Activated CD8-positive, alpha-beta memory T cell treated with anti-CD3 and anti-CD28 coated beads, Interleukin-2, amount 50 U/mL, for 1 hour (primary cell): ENCODE data around the gene PCSK4.
"Not testable (repeated sequence)": the region's sequence is repeated elsewhere in the genome, so short reads cannot be mapped to it uniquely, and the experiment has no call there.

Experiments
- DNase-seq: peaks from one replicate; pipeline ENCODE4 v3.0.0-alpha.2; 2020; ENCODE audit errors: extremely low read depth

The PCSK4 gene

DNA sequence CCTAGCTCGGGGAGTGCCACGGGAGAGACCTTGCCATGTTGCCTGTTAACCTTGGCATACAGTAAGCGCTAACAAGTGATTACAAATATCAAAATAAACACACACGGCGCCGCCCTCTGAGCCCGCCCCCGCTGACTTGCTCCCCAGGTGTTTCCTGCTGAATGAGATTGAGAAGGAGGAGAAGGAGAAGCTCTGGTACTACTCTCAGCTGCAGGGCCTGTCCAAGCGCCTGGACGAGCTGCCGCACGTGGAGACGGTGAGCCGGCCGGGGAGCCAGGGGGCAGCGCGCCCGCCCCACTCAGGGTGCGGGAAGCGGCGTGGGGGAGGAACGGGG is 35.2 kb downstream of the PCSK4 start:
- DNase-seq = no peak

DNA sequence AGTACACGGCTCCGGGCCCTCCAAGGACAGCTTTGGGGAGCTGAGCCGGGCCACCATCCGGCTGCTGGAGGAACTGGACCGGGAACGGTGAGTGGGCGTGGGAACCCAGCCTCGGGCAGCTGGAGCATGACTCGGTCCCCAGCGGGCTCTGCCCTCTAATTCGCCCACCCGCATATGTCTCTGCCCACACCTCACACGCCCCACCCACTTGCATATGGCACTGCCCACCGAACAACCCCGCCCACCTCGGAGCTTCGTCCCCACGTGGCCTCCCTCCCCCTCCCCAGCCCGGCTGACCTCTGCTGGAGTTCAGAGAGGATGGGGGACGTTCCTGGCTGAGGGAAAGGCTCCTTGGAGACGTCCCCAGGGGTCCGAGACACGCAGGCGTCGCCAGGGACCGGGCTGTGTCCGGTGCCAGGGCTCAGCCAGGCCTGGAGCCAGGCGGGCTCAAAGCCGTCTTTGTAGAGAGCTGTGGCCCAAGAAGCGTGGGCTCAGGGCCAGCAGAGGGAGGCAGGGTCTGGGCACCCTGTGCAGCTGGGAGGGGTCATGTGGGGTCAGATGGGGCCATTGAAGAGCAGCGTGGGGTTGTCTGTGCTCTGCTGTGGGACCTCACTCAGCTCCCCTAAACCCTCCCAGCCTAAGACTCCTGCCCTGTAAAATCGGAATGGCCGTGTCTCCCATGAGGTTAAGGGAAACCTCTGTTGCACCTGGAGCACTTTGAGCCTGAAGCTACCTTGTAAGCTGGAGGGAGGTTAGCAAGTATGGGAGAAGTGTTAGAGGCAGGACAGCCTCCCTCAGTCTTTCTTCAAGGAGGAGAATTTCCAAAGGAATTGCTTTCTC is 36.4 kb downstream of the PCSK4 start:
- DNase-seq = no peak

DNA sequence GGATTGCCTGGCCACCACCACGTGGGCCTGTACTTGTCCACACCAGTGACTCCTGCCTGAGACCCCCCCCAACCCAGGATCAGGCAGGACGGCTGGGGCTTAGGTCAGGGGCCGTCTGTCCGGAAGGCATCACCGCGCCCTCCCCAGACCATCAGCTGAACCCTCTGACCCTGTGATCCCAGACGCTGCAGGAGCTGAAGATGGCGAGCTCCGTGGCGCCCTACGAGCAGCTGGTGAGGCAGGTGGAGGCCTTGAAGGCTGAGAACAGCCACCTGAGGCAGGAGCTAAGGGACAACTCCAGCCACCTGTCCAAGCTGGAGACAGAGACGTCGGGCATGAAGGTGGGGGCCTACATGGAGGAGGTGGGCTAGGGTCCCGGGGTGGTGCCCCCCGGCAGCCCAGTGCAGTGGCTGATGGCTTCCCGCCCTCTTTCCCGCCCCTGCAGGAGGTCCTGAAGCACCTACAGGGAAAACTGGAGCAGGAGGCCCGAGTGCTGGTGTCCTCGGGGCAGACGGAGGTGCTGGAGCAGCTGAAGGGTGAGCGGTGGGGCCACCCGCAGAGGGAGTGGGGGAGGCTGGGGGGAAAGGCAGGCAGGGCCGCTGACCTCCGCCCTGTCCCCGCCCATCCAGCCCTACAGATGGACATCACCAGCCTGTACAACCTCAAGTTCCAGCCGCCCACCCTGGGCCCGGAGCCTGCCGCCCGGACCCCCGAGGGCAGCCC is 37.2 kb downstream of the PCSK4 start:
- DNase-seq = no peak

DNA sequence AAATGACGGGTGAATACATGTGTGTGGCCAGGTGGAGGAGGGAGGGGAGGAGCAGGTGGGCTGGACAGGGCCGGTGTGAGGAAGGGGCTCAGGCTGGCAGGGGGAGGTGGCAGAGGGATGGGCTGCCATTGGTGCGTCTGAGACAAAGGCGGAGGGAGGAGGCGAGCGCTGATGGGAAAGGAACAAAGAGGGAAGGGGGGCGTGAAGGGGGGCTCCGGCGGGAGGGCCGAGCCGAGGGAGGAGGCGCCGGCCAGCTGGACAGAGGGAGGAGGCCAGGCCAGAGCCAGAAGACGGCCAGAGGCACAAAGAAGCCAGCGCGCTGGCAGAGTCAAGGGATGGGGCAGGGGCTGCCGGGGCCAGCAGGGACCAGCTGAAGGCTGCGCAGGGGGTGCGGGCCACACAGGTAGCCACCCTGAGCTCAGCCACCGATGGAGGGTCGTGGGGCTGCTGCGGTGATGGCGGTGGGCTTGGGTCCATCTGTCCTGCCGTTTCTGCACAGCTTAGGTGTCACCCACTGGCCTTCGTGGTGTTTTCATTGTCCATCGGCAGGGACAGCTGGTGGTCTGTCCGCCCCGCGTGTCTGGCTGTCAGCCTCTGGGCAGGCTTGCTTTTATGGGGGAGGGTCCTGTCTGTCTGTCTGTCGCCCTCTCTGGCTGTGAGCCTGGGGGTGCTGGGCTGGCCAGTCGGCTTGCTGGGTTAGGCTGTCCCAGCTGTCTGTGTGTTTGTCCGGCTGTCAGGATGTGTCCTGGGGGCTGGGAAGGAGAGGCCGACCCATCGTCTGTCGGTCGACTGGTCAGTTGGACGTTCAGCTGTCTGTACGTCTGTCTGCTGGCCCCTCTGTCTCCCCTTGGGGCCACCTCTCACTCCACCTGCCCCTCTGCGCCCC is 38.0 kb downstream of the PCSK4 start:
- DNase-seq = no peak

DNA sequence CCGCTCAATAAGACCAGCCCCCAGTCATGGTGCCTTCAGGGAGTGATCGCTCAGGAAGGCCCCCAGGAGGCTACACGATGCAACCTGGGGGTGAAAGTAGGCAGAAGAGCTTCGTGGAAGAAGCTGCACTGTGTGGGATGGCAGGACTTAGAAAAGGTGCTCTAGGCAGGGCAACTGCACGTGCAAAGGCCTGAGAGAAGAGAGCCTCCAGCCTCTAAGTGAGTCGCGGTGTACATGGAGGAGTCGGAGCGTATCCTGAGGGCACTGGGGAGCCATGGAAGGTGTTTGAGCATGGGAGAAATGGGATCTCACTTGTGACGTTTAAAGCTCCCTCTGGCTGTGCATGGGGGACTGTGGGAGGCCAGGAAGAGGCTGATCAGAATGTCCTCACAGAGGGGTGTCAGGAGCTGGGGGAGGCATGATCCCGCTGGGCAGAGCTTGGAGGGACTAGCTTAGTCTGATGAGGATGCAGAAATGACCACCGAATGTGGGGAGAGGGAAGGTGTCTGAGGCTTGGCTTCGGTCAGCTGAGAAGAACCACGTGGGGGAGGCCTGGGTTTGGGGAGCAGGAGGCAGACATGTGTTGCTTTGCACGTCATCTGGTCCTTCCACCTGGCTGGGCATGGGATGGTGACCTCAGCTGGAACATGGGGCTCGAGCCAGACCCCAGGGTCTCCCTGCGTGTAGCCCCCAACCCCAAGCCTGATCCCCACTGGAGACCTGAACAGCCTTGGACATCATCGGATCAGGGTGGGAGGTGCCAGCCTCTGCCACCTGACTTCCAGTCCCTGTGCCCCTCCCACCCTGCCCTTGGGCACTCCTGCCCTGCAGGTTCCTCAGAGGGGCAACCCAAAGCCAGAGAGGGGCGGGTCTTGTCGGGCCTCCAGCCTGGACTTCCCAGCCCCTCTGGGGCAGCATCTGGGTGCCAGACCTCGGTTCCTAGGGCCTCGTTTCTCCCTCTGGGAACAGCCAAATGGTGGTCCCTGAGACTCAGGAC is 39.1 kb downstream of the PCSK4 start:
- DNase-seq = no peak

- DNase-seq = no peak
These were observed 40.4 kb downstream of the PCSK4 start, which contains the start of gene APC2 for GRCh38 chr19:1449467-1450442. Gene APC2, plus strand, starts transcription at chr19:1450121. Its CDS starts 2,881 bp downstream, at chr19:1453002.

- no peak for DNase-seq
These were observed 42.2 kb downstream of the PCSK4 start for GRCh38 chr19:1447944-1448343.

- no peak for DNase-seq
These were observed 42.6 kb downstream of the PCSK4 start for GRCh38 chr19:1447504-1447903.

DNA sequence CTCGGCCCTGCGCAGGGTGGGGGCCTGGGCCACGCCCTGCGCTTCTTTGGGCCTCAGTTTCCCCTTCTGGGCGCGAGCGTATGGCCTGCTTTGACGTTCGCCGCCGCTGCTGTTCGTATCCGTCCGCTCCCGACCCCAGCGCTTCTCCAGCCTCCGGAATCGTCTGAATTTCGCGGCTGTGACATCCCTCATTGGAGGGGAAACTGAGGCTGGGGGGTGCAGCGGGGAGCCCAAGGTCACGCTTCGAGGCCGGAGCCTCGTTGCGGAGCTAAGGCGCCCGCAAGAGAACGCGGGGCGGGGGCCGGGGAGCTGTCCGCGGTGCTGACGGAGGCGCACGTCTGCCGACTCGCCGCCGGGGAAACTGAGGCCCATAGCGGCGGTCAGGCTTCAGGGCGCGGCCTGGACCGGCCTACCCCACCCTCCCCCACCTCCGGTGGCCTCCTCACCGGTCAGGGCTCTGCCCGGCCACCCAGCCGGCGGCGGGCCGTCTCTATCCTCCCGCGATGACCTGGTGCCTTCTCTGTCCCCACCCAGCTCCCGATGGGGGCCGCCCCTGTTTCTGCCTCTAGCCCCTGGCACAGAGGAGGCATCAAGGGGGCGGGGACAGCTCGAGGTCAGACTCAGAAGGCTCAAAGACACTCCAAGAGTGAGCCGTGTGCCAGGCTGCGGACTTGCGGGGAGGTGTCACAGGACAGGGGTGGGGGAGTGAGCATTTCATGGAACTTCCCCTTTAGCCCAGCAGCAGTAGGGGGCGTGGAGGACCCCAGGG is 43.3 kb downstream of the PCSK4 start:
- DNase-seq = no peak

DNA sequence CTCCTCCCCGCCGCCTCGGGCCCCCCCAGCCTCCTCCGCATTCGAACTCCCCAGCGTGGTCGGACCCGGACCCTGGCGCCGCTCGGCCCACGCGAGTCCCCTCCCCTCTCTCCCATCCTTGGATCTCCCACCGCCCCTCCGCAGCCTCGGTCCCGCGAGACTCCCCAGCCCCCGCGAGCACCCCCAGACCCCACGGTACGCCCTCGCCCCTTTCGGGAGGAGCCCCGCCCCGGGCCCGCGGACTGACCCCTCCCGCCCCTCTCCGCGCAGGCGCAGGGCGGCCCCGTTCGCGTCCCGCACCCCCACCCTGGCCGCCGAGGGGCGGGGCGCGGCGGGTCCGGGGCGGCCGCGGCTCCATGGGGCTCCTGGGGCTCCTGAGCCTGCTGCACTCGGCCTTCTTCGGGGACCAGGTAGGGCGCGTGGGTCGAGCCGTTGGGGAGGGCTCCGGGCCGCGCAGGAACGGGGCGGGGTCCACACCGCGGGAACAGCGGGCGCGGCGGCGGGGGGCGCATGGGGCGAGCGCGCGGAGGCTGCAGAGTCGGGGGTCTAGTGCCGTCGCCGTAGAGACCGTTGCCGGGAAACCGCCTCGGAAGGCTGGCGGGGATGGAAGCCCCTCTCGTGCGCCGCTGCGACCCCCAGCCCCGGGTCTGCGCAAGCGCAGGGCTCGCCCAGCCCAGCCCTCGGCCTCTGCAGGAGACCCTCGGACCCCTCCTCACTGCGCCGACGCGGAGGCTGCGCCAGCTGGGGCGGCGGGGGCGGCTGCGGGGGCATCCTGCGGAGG is 44.0 kb downstream of the PCSK4 start:
- no peak for DNase-seq

- no peak for DNase-seq
These were observed 44.8 kb downstream of the PCSK4 start for GRCh38 chr19:1445185-1445931.

DNA sequence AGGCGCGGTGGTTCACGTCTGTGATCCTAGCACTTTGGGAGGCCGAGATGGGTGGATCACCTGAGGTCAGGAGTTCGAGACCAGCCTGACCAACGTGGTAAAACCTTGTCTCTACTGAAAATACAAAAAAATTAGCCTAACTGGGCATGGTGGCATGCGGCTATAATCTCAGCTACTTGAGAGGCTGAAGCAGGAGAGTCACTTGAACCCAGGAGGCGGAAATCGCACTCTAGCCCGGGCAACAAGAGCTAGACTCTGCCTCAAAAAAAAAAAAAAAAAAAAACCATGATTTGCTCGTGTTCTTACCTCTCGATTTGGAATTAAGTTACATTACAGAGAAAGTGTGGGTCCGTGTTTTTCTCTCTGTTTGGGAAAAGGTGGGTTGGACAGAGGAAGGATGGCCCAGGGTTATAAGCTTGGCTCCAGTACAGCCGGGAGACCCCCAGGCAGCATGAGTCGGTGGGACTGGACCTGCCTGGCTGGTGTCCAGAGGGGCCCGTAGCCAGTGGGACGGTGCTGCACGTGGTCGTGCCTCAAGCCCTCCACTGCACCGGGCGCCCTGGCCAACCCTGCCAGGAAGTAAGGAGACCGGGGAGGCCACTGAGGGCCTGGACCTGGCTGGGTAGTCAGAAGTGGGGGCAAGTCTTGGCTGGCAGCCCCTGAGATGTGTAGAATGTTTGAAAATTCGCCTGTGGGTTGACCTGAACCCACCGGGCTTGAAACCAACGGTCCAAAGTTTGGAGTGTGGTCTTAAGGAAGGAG is 48.3 kb downstream of the PCSK4 start:
- DNase-seq = no peak

DNA sequence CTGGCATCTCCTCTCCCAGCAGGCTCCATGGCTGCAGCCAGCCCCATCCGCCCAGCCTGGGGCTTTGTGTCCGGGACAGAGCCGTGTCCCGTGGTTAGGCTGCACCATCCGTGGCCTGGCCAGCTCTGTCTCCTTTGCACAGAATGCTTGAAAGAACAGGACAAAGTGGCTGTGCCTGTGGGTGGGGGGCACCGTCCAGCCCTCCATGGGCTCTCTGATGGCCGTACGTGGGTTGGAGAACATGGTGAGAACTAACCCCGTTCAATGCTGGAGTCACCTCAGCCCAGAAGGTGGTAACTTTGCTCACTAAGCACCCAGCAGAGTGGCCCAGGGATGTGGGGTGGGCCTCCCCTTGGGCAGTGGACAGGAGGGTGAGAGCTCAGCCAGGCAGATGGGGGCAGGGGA is 49.1 kb downstream of the PCSK4 start:
- no peak for DNase-seq

DNA sequence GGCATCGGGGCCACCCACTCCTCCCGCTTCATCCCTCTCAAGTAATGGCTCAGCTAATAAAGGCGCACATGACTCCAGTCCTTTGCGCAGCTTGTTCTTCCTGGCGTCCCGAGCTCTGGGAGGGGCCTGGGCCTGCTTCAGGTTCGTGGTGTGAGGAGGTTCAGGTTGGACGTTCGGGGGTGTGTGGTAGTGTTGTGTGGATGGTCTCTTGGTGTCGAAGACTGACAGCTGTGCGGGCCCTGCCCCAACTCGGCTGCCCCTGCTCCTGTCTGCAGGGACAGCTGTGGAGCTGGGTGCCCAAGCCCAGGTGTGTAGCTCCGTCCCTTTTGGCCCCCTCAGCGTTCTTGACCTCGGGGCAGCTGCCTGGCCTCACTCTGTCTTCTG is 49.7 kb downstream of the PCSK4 start:
- no peak for DNase-seq

GRCh38 chr19:1439525-1440417 is 50.4 kb downstream of the PCSK4 start:
- DNase-seq = not testable (repeated sequence)

DNA sequence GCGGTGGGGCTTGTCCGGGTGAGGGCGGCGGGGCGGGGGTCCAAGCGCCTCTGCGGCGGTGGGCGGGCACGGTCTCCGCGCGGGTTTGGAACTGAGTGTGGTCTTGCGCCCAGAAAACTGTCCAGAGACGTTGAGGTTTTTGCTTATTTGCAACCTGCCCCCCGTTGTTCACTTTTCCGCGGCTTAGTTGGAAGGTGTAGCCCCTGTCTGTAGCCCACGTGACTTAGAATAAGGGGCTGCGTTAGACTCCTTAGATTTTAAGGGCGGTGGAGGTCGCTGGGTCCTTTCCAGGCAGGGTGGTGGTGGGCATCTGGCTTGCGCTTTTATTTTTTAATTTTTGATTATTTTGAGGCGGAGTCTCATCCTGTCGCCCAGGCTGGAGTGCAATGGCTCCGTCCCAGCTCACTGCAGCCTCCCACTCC is 51.2 kb downstream of the PCSK4 start:
- no peak for DNase-seq
